Stimulated activated naive CD8-positive, alpha-beta T cell treated with anti-CD3 and anti-CD28 coated beads, Interleukin-15, Interleukin-2, amounts not matched to agents 100 ng/mL and 50 ng/mL, for 24 hours (primary cell): Measurements from ENCODE around the gene KIZ.
"Not testable (repeated sequence)": the region's sequence is repeated elsewhere in the genome, so short reads cannot be mapped to it uniquely, and the experiment has no call there.

Experiments
- H3K27ac Mint-ChIP-seq: one replicate; pipeline ENCODE4 v1.8.0; 2021; ENCODE audit warnings: mild to moderate bottlenecking, mixed read lengths
- H3K27me3 Mint-ChIP-seq: one replicate; pipeline ENCODE4 v1.8.0; 2021; ENCODE audit warnings: mixed read lengths
- H3K36me3 Mint-ChIP-seq: one replicate; pipeline ENCODE4 v1.8.0; 2021; ENCODE audit warnings: low read depth, mixed read lengths
- H3K4me1 Mint-ChIP-seq: one replicate; pipeline ENCODE4 v1.8.0; 2021; ENCODE audit warnings: low read depth, mixed read lengths
- H3K4me3 Mint-ChIP-seq: one replicate; pipeline ENCODE4 v1.8.0; 2021; ENCODE audit warnings: mild to moderate bottlenecking, mixed read lengths
- H3K9me3 Mint-ChIP-seq: one replicate; pipeline ENCODE4 v1.8.0; 2021; ENCODE audit warnings: mixed read lengths

Gene KIZ

GRCh38 chr20:21168061-21168460 is 42.2 kb downstream of the KIZ start:
- not testable (repeated sequence) for H3K27me3 Mint-ChIP-seq, H3K9me3 Mint-ChIP-seq, H3K27ac Mint-ChIP-seq, H3K4me3 Mint-ChIP-seq
- peaks cover 11% of the 10 kb centered on the region for H3K4me1 Mint-ChIP-seq
- peaks cover 42% of the 10 kb centered on the region for H3K36me3 Mint-ChIP-seq

GRCh38 chr20:21172626-21173025 is 46.7 kb downstream of the KIZ start:
- Mint-ChIP-seq H3K27ac (no peak overlapping the region), H3K4me1 (no peaks in the 10 kb centered on the region), H3K9me3 (peaks cover 4% of the 10 kb centered on the region), H3K27me3 (no peaks in the 10 kb centered on the region), H3K36me3 (peaks cover 21% of the 10 kb centered on the region), H3K4me3 (no peak overlapping the region)

GRCh38 chr20:21173485-21173884 is 47.6 kb downstream of the KIZ start:
- Mint-ChIP-seq H3K4me1 (no peaks in the 10 kb centered on the region), H3K4me3 (no peak overlapping the region), H3K27ac (no peak overlapping the region), H3K36me3 (peaks cover 19% of the 10 kb centered on the region), H3K27me3 (no peaks in the 10 kb centered on the region), H3K9me3 (peaks cover 4% of the 10 kb centered on the region)

- Mint-ChIP-seq H3K27ac (no peak overlapping the region), H3K36me3 (peaks cover 19% of the 10 kb centered on the region), H3K4me3 (no peak overlapping the region), H3K27me3 (no peaks in the 10 kb centered on the region), H3K4me1 (no peaks in the 10 kb centered on the region), H3K9me3 (peaks cover 4% of the 10 kb centered on the region)
Measured at GRCh38 chr20:21174516-21175239, 48.8 kb downstream of the KIZ start.

GRCh38 chr20:21175433-21175832 is 49.6 kb downstream of the KIZ start:
- no peaks in the 10 kb centered on the region for H3K4me1 Mint-ChIP-seq
- H3K36me3 Mint-ChIP-seq = peaks cover 19% of the 10 kb centered on the region
- H3K27ac Mint-ChIP-seq = no peak overlapping the region
- H3K27me3 Mint-ChIP-seq = no peaks in the 10 kb centered on the region
- peaks cover 4% of the 10 kb centered on the region for H3K9me3 Mint-ChIP-seq
- H3K4me3 Mint-ChIP-seq = no peak overlapping the region

- H3K4me1 Mint-ChIP-seq = no peaks in the 10 kb centered on the region
- H3K27ac Mint-ChIP-seq = no peak overlapping the region
- H3K36me3 Mint-ChIP-seq = peaks cover 10% of the 10 kb centered on the region
- H3K9me3 Mint-ChIP-seq = no peaks in the 10 kb centered on the region
- no peak overlapping the region for H3K4me3 Mint-ChIP-seq
- H3K27me3 Mint-ChIP-seq = no peaks in the 10 kb centered on the region
Measured at GRCh38 chr20:21177767-21178166, 51.9 kb downstream of the KIZ start.

GRCh38 chr20:21179757-21180156 is 53.9 kb downstream of the KIZ start:
- Mint-ChIP-seq H3K4me1 (no peaks in the 10 kb centered on the region), H3K4me3 (no peak overlapping the region), H3K9me3 (no peaks in the 10 kb centered on the region), H3K27me3 (no peaks in the 10 kb centered on the region), H3K27ac (no peak overlapping the region), H3K36me3 (peaks cover 10% of the 10 kb centered on the region)

- H3K36me3 Mint-ChIP-seq = peaks cover 10% of the 10 kb centered on the region
- no peaks in the 10 kb centered on the region for H3K27me3 Mint-ChIP-seq
- no peak overlapping the region for H3K27ac Mint-ChIP-seq
- no peaks in the 10 kb centered on the region for H3K4me1 Mint-ChIP-seq
- no peaks in the 10 kb centered on the region for H3K9me3 Mint-ChIP-seq
- no peak overlapping the region for H3K4me3 Mint-ChIP-seq
Measured at GRCh38 chr20:21180248-21180647, 54.4 kb downstream of the KIZ start.

- H3K27ac Mint-ChIP-seq = no peak overlapping the region
- H3K4me1 Mint-ChIP-seq = no peaks in the 10 kb centered on the region
- H3K36me3 Mint-ChIP-seq = peaks cover 10% of the 10 kb centered on the region
- no peaks in the 10 kb centered on the region for H3K9me3 Mint-ChIP-seq
- no peak overlapping the region for H3K4me3 Mint-ChIP-seq
- H3K27me3 Mint-ChIP-seq = no peaks in the 10 kb centered on the region
Measured at GRCh38 chr20:21181028-21181427, 55.1 kb downstream of the KIZ start.

GRCh38 chr20:21182832-21183563 is 57.1 kb downstream of the KIZ start:
- no peak overlapping the region for H3K27ac Mint-ChIP-seq
- H3K27me3 Mint-ChIP-seq = no peaks in the 10 kb centered on the region
- peaks cover 3% of the 10 kb centered on the region for H3K36me3 Mint-ChIP-seq
- no peaks in the 10 kb centered on the region for H3K9me3 Mint-ChIP-seq
- no peaks in the 10 kb centered on the region for H3K4me1 Mint-ChIP-seq
- no peak overlapping the region for H3K4me3 Mint-ChIP-seq

- no peak overlapping the region for H3K27ac Mint-ChIP-seq
- H3K9me3 Mint-ChIP-seq = no peaks in the 10 kb centered on the region
- H3K4me3 Mint-ChIP-seq = no peak overlapping the region
- peaks cover 3% of the 10 kb centered on the region for H3K36me3 Mint-ChIP-seq
- no peaks in the 10 kb centered on the region for H3K27me3 Mint-ChIP-seq
- no peaks in the 10 kb centered on the region for H3K4me1 Mint-ChIP-seq
Measured at GRCh38 chr20:21183722-21184121, 57.8 kb downstream of the KIZ start.

- peaks cover 3% of the 10 kb centered on the region for H3K36me3 Mint-ChIP-seq
Measured at GRCh38 chr20:21184819-21185218, 58.9 kb downstream of the KIZ start.

GRCh38 chr20:21185849-21186248 is 60.0 kb downstream of the KIZ start:
- Mint-ChIP-seq H3K27ac (no peak overlapping the region), H3K9me3 (no peaks in the 10 kb centered on the region), H3K27me3 (no peaks in the 10 kb centered on the region), H3K4me3 (no peak overlapping the region), H3K4me1 (no peaks in the 10 kb centered on the region), H3K36me3 (peaks cover 6% of the 10 kb centered on the region)

More at GRCh38 chr20:21184819-21185218, 58.9 kb downstream of the KIZ start:
- H3K4me3 Mint-ChIP-seq = no peak overlapping the region
- H3K4me1 Mint-ChIP-seq = no peaks in the 10 kb centered on the region
- no peak overlapping the region for H3K27ac Mint-ChIP-seq
- no peaks in the 10 kb centered on the region for H3K9me3 Mint-ChIP-seq
- H3K27me3 Mint-ChIP-seq = no peaks in the 10 kb centered on the region

GRCh38 chr20:21189761-21190523 is 64.1 kb downstream of the KIZ start:
- peaks cover 9% of the 10 kb centered on the region for H3K36me3 Mint-ChIP-seq
- H3K4me1 Mint-ChIP-seq = no peaks in the 10 kb centered on the region
- no peak overlapping the region for H3K27ac Mint-ChIP-seq
- H3K27me3 Mint-ChIP-seq = no peaks in the 10 kb centered on the region
- H3K4me3 Mint-ChIP-seq = no peak overlapping the region
- H3K9me3 Mint-ChIP-seq = no peaks in the 10 kb centered on the region

- Mint-ChIP-seq H3K27me3 (no peaks in the 10 kb centered on the region), H3K27ac (no peak overlapping the region), H3K36me3 (peaks cover 9% of the 10 kb centered on the region), H3K4me1 (no peaks in the 10 kb centered on the region), H3K4me3 (no peak overlapping the region), H3K9me3 (no peaks in the 10 kb centered on the region)
Measured at GRCh38 chr20:21190869-21191268, 65.0 kb downstream of the KIZ start.
